GM18858 (cell line): ENCODE results near the gene PODXL.
A peak's percentile ranks its signal among the peaks of the same experiment; 100 is the strongest.
"Not testable (repeated sequence)": the region's sequence is repeated elsewhere in the genome, so short reads cannot be mapped to it uniquely, and the experiment has no call there.

ENCODE experiments used
- ATAC-seq: cut with Tn5 transposase; IDR thresholded peaks from one replicate; pipeline ENCODE4 v1.9.1; 2021; ENCODE audit not compliant: unreplicated experiment

Gene PODXL

DNA sequence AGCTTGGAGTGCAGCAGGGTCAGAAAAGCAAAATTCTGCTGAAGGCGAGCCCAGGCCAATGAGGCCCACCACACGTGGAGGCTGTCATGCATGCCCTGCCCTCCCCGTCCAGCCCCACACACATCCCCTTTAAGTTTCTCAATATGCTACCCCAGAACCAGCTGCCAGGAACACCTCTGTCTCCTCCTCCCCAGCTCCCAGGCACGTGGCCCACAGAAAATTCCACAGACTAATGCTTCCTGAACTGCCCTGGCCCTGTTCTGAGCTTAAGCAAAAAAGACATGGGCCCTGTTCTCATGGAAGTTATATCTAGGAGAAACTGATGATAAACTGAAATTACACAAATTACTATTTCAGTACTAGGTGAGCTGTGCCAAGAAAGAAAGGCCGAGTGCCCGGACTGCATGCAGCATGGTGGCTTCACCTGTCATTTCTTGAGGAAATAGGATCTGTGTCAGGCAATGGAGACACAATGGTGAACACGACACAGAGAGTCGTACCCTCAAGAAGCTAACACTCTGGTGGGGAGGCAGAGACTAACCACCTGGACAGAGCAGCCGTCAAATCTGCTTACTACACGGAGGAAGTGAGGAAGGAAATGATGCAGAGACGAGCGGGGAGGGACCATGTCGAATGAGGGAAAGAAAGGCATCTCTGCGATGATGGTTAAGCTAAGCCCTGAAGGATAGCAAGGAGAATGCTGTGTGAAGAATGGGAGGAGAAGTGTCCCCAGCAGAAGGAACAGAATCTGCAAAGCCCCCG is 44.5 kb downstream of the PODXL start:
- ATAC-seq, result no peak

DNA sequence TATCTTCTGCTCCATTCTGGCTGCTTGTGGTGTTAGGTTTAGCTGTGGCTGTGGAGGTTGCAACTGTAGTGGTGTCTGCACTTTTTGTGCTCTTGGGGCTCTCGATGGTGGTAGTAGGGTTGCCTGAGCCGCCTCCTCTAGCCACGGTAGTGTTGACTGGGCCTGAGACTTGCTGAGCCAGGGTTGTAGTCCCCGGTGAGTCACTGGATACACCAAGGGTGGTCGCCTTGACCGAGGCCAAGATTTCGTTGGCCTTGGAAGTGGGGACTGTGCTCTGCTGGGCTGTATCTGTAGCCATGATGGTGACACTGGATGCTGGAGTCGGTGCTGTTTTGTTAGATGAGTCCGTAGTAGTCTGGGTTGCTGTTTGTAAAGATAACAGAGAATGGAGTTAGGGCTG is 45.4 kb downstream of the PODXL start:
- ATAC-seq, result no peak

DNA sequence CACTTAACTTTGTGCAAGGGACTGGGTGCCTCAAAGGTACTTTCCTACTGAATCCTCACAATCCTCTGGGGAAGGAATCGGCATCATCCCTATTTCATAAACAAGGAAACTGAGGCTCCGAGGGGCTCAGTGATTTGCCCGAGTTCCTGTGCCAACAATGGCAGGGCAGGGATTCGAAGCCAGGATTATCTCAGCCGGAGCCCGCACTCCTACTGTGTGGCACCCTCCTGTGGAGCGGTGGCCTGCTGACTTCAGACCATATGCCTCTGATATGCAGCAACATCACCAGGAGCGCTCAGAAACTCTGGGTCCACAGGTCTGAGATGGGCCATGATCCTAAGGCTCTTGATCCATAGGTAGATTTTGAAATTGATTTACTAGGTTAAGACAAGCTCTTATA is 46.6 kb downstream of the PODXL start:
- no peak for ATAC-seq

DNA sequence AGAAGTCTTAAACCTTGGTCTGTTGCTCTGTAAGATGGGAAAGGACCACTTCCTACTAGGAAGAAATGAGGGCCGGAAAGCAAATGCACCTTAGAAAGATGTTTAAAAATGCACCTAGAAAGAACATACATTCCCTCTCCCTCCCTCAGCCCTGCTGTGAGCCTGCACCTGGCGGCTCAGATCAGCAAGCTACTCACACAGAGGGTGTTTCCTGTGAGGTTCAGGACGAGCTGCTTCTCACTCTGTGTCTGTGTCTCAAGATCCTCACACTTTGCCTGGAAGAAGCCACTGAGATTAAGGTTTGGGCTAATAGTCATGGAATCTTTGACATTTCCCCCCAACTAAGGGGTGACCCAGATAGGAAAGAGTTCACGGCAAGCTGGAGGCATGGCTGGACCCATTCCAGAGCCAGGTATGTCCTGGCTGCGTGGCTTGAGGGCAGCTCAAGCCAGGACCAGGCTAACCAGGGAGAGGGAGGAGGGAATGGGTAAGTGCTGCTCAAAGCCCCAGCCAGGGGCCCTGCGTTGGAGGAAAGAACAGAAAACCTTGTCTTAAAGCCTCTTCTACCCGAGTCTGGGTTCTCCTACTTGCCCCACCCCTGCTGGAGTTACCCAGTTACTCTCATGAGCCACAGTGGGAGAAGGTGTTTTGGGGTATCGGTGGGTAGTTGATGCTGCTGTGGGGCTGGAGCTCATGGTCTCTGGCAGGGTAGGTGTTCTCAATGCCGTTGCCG is 47.5 kb downstream of the PODXL start:
- ATAC-seq, result no peak

DNA sequence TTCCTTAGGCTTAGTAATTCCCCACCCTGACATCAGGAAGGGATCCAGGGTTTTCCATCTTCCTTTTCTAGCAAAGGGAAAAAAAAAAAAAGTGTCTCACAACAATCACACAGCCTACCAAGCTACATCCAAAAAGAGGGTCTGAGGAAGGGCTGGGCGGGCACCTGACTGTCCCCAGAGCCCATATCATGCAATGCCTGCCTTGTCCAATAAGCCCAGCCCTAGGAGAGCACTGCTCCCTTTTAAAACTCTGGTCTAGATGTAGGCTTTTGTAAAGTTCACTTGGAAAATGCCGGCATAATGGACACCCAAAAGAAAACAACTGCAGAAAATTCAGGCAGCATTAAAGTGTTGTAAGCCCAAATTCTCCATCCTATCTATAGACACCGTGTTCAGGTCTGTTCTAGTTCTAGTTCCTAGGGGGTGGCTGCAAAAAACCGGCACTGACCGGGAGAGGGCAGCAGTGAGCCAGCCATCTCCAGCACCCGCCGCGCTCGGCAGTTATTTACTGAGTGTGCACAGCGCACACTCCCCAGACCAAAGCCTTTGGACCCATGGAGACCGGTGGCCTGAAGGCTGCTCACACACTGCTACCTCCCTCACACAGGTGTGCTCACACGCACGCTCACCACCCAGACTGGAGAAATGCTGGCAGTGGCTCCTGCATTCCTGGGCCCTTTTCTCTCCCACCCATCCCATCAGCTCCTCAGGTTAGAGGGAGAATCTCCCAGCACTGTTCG is 48.7 kb downstream of the PODXL start:
- peak; percentile 61 for ATAC-seq

DNA sequence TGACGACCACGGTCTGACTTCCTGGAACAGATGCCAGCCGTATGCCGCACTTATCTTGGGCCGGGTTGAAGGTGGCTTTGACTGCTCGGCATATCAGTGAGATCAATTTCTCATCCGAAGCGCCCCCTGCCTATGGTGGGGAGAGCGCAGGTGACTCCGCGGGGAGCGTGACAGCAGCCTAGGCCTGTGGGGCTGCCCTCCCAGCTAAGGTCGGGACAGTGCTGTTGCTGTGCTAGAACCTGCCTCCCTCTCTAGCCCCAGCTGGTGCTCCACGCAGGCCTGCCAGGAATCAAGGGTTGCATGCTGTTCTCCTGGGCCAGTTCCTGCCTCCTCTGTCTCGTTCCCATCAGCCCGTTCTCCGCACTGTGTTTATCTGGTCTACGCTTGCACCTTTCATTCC is 49.8 kb downstream of the PODXL start:
- ATAC-seq, result no peak

DNA sequence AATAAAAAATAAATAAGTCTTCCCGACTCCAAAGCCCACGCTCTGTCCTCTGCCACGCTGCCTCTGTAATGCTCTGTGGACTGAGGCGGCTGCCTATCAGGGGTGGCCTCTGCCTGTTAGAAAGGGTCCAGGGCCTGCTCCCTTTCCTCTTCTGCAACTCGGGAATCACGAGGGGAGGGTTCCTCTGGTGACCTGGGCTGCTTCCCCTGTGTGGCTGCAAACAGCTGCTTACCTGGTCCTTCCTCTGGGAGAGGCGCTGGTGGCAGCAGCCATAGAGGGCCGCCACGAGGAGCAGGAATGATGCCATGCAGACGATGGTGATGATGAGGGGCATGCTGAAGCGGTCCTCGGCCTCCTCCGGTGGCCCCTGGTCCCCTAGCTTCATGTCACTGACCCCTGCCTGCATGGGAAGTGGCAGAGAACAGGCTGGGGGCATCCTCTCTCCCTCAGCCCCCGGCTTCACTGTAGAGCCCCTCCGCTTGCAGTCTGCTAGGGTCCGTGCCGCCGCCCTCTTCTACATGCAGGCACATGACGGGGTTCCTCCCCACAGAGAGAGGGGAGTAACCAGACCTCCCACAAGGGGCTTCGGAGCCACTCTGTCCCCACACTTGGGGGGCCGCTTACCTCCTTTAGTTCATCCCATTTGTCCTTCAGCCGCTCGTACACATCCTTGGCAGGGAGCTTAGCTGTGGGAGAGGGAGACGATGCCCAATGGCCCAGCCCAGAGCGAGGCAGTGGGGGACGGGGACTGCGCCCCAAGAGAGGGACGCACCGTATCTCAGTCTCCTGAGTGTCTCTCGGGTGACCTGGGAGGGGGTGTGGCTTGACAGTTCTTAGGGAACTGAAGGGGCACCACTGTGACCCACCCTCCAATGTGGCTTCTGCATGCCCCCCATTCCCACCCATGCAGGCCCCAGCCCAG is 50.5 kb downstream of the PODXL start:
- no peak for ATAC-seq

DNA sequence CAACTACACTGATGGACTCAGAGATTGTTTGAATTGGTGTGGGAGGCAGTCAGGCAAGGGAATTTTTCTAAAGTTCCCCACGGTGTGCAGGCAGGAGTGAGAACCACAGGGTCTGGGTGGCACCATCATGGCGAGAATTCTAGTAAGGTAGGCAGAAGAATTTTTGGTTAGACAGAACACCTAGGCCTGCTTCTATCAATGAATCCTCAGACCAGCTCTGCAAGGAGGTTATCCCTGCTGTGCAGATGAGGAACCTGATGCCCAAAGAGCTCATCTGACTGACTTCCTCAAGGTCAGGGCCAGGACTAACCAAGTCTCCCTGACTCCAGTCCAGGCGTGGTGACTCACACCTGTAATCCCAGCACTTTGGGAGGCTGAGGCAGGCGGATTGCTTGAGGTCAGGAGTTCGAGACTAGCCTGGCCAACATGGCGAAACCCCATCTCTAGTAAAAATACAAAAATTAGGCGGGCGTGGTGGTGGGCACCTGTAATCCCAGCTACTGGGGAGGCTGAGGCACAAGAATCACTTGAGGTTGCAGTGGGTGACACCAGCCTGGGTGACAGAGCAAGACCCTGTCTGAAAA is 51.3 kb downstream of the PODXL start:
- not testable (repeated sequence) for ATAC-seq

DNA sequence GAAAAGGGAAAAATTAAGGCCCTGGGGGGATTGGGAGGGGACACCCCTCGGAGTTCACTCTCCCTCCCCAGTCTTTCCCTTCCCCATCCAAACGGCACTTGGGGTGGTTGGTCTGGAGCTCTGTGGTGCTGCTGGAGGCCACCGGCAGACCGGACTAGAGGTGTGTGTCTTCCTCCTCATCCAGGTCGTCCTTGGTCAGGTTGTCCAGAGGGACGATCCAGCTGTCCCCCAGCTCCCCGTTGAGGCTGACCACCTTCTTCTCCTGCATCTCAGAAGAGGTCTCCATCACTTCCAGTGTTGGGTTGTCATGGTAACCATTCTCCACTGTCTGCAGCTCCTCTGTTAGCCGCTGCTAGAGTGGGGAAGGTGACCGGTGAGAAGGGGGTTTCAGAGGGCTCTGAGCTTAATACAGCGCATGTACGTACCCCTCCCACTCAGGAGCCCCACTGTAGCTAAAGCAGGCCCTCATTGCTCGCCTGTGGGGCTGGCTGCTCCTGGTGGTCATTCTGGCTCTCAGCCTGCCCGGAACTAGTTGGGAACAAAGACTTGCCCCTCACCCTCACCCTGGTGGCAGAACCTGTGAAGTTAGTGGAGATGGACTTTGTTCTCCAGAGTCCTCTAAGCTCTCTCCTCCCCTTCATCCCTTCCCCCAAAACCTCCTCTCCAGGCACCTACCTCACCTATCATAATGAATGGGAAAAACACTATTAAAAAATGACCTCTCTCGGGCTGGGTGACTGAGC is 52.1 kb downstream of the PODXL start:
- ATAC-seq, result no peak

DNA sequence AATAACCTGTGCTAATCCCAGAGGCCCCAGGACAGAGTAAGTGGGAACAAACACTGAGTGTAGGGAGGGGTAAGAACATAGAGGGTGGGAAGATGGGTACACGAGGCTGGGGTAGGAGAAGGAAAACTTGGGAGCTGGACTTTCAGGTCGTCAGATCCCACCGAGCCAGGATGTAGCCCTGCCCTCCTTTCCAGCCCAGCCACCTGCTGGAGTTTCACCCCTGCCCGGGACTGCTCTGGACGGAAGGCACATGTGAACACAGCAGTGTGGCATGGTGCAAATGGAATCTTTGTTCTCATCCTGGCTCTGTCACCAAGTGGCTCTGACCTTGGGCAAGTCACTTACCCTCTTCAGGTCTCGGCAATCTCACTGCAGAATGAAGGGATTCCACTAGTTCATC is 52.8 kb downstream of the PODXL start:
- no peak for ATAC-seq

DNA sequence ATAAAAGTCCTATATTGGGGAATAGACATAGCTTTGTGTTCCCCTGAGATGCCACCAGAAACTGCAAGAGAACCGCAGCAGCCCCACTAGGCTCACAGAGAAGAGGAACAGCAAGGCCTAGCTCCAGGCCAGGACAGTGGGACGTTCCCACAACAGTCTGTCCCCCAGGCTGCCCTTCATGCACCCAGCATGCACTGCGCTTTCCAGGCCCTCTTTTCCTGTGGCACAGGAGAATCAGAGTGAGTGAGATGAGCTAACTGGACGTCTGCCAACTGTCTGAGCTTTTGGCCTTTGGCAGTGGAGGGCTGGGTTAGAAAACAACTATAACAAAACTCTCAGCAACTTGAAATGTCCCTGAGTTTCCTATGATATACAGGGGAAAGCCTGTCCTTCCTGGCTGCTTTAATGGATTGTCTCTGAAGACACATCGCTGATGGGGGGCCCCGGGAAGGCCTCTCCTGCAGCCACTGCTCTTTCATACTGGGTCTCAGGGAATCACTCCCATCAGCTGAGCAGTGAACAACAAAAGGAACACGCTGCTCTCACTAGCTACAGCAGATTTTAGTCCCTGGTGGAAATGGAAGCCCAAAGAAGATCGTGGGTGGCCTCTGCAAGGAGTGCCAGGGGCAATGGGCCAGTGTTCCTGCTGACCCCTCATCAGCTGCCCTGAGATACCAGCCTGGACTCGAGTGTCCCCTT is 53.5 kb downstream of the PODXL start:
- no peak for ATAC-seq

DNA sequence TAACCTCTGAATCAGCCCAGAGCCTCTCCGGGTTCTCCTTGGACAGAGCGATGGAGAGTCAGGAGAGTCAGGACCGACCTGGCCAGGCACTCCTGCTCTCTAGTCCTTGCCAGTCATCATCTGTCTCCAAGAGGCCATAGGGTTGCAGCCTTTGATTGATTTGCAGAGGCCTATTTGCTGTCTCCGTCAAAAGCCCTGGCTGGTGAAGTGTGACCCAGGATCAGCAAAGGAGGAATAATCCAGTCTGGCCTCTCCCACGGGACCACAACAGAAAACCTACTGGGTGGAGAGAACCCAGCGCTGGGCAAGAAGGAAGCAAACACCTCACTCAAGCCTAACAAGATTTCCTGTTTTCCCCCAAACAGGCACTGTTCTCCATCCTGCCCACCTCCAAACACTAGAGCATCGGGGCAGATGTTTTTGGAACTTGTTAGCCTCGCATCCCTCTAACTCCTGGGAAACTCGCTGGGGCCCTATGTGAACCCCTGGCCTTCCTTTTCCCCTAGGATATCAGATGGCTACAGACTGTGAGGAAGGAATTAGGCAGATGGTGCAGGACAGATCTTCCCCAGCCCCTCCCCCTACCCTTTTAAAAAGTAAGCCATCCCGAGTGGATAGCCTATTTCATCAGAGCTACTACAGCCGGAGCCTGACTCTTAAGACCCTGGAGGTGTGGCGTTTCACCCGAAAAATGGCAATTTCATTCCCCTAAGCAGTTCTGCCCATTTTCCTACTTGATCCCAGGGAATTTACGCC is 54.3 kb downstream of the PODXL start:
- ATAC-seq, result no peak

DNA sequence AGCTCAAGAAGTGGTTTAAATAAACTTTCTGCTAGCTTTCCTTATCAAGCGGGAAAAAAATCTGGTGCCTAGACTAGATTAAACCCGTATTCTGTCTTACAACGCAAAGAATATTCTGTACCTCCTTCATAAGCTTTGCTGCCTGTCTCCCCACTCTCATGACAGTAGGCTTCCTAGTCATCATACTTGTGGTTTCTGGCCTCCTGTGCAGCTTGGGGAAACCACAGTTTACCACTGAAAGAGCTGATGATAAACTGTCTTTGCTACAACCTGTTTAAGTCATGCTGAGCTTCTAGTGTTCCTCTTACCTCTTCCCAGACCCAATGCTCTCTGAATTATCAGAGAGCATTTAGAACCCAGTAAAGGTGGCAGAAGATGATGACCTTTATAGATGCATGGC is 55.0 kb downstream of the PODXL start:
- ATAC-seq, result peak; percentile 81

DNA sequence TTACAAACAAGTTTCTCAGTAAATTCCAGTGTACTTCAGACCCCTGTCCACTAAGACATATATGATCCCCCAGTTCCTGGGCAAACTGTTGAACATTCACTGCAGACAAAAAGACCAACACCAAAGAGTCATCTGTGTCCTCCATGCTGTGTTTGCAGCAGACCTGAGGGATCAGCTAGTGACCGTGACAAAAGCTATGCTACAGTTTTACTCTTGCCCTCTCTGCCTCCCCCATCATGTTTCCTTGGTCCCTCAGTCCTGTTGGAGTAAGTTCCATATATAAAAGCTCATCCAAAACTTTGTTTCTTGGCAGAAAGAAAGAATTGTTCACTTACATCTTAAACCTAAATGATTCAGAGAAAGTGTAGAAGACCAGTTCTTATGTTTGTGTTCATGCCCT is 56.1 kb downstream of the PODXL start:
- ATAC-seq, result no peak

DNA sequence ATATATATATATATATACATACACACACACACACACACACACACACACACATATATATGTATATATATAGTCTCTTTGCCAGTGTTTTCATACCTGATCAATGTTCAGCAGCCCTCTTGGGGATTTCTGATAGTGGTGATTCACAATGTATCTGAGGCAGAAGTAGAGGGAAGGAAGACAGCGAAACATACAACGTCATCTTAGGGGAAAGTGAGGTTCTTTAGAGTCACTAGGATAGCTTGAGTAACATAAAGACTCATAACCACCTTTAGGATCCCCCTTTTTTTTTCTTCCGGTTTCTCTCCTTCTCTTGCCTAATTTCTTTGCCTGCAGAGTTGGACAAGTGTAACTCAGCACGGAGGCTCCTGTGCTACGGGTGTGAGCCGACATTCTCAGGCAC is 56.6 kb downstream of the PODXL start:
- ATAC-seq, result no peak

DNA sequence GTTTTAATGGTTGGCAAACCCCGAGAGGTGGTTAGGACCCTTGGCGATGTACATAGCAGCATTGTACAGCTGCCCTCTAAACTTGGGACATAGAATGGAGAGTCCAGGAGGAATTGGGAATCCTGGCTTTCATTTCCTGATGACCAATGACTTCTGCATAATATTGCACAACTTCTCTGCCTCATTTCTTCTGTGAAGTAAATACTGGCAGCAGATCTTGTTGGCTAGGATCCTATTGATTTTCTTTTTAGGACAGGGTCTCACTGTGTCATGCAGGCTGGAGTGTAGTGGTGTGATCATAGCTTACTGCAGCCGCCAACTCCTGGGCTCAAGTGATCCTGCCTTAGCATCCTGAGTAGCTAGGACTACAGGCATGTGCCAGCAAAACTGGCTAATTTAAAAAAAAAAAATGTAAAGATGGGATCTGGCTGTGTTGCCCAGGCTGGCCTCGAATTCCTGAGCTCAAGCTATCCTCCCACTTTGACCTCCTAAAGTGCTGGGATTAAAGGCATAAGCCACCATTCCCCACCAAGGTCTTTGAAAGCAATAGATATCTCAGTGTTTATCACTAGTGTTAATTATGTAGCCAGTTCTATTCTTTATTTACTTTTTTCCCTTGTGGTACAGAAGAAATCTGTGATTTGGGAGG is 58.1 kb downstream of the PODXL start:
- no peak for ATAC-seq

DNA sequence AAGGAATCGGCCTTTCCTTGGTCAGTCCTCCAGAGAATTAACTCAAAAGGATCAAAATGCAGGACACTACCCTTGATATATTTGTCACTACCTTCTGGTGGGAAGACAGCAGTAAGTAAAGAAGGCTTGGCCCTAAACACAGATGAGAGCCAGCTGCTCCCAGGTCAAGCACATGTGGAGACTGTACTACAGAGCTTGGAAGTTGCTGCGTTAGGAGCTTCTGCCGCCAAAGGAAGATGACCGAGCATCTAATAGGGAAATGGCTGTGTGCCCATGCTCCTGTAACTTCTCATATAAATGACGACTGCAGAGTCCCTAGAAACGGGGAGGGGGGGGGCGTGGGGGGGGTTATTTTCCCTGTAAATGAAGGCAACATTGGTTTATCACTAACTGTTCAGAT is 59.0 kb downstream of the PODXL start:
- no peak for ATAC-seq
